GM19240 (cell line): ENCODE results near the gene ERBB4.
"Not testable (repeated sequence)": the region's sequence is repeated elsewhere in the genome, so short reads cannot be mapped to it uniquely, and the experiment has no call there.

ENCODE experiments used
- DNase-seq: peaks from one replicate; pipeline ENCODE4 v3.0.0; 2011; ENCODE audit warnings: low spot score; ENCODE audit not compliant: insufficient read length

ERBB4 gene

GRCh38 chr2:212147921-212148513 lies 390.6 kb downstream of the ERBB4 start:
- no peak for DNase-seq

DNA sequence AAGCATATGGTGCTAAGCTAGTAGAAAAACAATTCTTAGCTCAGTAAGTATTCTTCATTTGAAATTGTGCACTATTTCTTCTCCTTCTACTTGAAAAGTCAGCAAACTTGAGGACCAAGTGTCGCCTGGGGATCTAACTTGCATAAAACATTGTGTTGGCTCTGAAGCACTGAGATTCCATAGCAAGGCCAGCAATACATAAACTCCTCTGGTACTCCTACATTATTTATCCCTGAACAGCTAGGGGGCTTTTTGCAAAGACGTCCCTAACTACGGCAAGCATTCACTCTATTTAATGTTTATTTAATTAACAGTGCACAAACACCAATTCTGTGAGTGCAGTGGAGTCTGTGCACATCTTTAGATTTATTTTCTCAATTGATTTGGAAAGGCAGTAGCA lies 392.2 kb downstream of the ERBB4 start:
- no peak for DNase-seq

- no peak for DNase-seq
Observed at GRCh38 chr2:212145121-212145520, 393.5 kb downstream of the ERBB4 start.

DNA sequence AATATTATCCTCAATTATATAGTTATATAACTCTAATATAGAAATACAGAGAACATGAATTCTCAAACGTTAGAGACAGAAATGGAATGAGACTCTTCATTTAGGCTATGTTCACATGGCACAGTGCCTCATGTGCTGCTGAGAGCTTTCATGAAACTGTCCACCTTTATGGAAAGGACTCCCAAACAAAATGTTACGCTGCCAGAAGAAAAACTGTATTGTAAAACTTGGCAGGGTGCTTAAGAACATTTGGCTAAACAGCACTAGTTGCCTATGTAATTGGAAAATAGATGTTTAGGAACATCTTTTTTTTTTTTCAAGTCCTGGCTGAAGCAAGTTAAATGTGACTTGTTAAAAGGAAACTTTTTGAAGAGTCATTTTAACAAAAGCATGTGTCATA lies 396.0 kb downstream of the ERBB4 start:
- no peak for DNase-seq

GRCh38 chr2:212141499-212141898 lies 397.1 kb downstream of the ERBB4 start:
- no peak for DNase-seq

GRCh38 chr2:212136216-212136795 lies 402.3 kb downstream of the ERBB4 start:
- no peak for DNase-seq

DNA sequence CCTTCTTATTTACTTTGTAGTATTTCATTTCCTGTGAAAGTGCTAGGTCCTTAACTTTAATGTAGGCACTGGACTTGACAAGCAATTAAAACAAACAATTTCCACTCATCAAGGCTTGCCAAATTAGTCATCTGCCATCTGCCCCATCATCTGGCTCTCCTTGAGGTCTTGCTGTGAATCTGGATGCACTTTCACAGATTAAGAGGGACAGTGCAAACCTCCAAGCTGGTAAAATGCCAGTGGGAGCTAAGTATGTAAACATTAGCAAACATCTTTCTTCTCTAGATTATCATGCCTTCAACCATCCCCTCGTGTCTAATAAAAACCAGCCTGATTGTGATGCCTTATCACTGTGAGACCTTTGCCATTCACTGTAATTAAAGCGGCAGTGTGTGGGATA lies 402.9 kb downstream of the ERBB4 start:
- no peak for DNase-seq

GRCh38 chr2:212133337-212133736 lies 405.3 kb downstream of the ERBB4 start:
- no peak for DNase-seq

GRCh38 chr2:212124598-212124997 lies 414.0 kb downstream of the ERBB4 start:
- DNase-seq: no peak

- DNase-seq: no peak
Observed at GRCh38 chr2:212119591-212119990, 419.0 kb downstream of the ERBB4 start.

GRCh38 chr2:212117926-212118325 lies 420.7 kb downstream of the ERBB4 start:
- DNase-seq: no peak

DNA sequence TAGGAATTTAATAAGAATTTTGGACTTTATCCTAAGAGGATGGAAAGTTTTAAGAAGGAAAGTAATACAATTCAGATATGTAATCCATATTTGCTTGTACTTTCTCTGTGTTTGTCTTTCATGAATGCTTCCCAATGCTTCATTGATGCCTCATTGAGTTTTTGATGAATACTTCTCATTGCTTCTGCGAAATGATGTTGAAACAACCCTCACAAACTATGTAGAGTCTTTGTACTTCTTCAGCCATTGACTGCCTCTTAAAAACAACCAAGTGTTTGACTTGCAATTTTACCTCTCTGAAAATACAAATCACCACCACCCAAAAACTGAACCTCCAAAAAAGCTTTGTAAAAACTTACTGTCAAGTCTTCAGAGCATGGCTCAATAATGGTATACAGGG lies 424.1 kb downstream of the ERBB4 start:
- DNase-seq: no peak

DNA sequence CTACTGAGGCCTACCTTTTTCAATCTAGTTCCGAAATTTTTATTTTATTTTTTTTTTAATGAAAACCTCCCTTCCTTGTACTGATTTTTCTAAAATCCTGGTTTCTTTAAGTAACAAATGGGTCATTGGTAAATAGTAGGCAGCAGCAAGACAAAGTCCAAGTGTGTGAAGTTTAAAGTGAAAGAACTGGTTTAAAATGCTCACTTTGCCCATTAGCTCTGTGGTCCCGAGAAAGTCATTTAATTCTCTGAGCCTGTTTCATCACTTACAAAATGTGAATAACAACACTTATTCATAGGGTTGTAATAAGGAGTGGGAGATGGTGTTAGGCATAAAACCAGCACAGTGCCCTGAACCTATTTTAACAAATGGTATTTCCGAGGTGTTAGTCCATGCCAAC lies 426.2 kb downstream of the ERBB4 start:
- no peak for DNase-seq

- DNase-seq: no peak
Observed at GRCh38 chr2:212109792-212110680, 428.6 kb downstream of the ERBB4 start.

GRCh38 chr2:212109217-212109616 lies 429.4 kb downstream of the ERBB4 start:
- no peak for DNase-seq

- DNase-seq: no peak
Observed at GRCh38 chr2:212107989-212108388, 430.6 kb downstream of the ERBB4 start.

- DNase-seq: no peak
Observed at GRCh38 chr2:212107014-212107413, 431.6 kb downstream of the ERBB4 start.

DNA sequence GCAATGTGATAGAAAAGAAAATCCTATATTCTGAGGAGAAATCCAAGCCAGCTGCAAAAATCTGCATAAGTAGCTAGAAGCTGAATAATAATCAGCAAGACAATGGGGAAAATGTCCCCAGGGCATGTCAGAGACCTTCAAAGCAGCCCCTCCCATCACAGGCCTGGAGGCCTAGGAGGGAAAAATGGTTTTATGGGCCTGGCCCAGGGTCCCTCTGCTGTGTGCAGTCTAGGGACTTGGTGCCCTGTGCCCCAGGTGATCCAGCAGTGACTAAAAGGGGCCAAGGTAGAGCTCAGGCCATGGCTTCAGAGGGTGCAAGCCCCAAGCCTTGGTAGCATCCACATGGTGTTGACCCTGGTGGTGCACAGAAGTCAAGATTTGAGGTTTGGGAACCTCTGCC lies 432.1 kb downstream of the ERBB4 start:
- DNase-seq: not testable (repeated sequence)

GRCh38 chr2:212099658-212100057 lies 438.9 kb downstream of the ERBB4 start:
- no peak for DNase-seq

DNA sequence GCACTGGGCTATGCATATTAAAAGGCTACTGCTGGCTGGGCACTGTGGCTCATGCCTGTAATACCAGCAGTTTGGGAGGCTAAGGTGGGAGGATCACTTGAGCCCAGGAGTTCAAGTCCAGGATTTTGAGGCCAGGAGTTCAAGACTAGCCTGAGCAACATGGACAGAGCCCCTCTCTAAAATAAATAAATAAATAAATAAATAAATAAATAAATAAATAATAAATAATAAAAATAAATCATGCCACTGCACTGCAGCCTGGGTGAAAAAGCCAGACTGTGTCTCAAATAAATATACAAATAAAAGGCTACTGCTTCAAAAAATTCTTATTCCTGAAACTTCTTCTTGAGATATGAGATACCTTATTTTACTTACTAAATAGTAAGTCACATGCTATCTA lies 439.6 kb downstream of the ERBB4 start:
- DNase-seq: no peak

DNA sequence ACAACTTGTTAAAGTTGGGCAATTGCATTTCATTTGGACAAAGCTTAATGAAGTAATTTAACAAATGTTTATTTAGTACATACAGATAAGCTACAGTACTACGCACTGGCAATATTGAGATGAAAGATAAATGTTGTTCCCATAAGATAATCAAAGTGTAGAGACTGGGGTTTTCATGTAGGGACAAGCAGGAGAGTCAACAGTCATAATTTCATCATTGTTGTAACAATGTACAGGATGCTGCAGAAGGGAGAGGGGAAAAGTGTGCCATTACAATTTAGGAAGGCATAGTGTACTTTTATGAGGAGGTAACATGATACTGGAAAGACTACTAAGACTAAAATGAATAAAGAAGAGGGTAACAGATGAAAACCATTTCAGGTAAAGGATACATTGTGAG lies 441.6 kb downstream of the ERBB4 start:
- no peak for DNase-seq

- no peak for DNase-seq
Observed at GRCh38 chr2:212089873-212090272, 448.7 kb downstream of the ERBB4 start.

GRCh38 chr2:212088353-212088752 lies 450.2 kb downstream of the ERBB4 start:
- no peak for DNase-seq
